ENCODE results near the gene ALK.

DNA sequence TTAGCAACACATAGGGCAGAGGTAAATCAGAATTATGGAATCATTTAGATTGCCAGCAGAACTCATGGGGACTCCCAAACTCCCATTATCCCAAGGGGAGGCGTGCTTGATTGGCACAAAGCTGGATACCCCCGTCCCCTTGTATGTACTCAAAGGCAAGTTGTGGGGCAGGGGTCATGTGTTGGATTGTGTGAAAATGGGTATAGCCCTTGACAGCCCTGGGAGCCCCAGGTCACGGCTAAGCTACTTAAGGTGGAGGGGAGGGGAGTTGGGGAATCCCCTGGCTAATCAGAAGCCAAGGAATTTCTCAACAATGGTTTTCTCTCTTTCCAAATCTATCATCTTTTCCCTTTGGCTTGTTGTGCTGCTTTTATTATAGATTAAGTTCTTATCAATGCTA lies 773.4 kb downstream of the ALK start:
- TF ChIP-seq, protein P1, sequence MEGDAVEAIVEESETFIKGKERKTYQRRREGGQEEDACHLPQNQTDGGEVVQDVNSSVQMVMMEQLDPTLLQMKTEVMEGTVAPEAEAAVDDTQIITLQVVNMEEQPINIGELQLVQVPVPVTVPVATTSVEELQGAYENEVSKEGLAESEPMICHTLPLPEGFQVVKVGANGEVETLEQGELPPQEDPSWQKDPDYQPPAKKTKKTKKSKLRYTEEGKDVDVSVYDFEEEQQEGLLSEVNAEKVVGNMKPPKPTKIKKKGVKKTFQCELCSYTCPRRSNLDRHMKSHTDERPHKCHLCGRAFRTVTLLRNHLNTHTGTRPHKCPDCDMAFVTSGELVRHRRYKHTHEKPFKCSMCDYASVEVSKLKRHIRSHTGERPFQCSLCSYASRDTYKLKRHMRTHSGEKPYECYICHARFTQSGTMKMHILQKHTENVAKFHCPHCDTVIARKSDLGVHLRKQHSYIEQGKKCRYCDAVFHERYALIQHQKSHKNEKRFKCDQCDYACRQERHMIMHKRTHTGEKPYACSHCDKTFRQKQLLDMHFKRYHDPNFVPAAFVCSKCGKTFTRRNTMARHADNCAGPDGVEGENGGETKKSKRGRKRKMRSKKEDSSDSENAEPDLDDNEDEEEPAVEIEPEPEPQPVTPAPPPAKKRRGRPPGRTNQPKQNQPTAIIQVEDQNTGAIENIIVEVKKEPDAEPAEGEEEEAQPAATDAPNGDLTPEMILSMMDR (IDR thresholded peaks at IDR 0.05) = no peak
- TF ChIP-seq POLR2A (IDR thresholded peaks at IDR 0.05) = no peak
